AG10803 (cell line): ENCODE data around the gene COA3.

Experiments
- DNase-seq: peaks from one replicate; pipeline ENCODE4 v3.0.0; 2010; ENCODE audit warnings: low read depth
- H3K4me3 ChIP-seq: 2 replicates; pipeline ENCODE4 v1.5.1; 2011; ENCODE audit warnings: mild to moderate bottlenecking, low read length, control low read depth
- CTCF ChIP-seq: conservative IDR thresholded peaks from 2 replicates; pipeline ENCODE4 v1.5.1; 2011; ENCODE audit warnings: mild to moderate bottlenecking, low read length, control low read depth, inconsistent platforms

COA3 gene

DNA sequence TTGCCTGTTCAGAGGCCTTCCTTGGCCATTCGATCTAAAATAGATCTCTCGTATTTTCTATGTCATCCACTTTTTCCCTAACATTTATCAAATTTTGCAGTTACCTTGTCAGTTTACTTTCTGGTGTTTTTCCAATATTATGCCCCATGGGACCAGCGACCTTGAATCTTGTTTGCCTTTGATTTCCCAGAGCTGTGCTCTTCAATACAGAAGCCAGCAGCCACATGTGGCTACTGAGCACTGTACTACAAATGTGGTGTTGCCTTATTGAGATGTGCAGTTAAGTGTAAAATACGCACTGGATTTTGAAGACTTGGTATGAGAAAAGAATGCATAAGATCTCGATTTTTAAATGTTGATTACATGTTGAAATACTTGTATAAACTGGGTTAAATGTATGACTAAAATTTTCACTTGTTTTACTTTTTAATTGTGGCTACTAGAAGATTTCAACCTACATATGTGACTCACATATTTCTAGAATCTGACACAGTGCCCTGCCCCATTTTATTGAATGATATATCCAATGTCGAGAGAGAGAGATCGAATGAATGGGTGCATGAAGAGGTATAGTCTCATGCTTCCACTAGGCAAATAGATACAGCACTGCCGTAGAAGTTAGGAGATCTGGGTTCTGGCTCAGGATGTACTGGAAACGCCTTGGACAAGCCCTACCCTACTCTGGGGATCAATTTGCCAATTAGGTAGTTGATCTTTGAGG is 33.9 kb upstream of the COA3 start:
- TF ChIP-seq CTCF: no peak
- DNase-seq: no peak
- peak overlapping the region; percentile 97 for H3K4me3 ChIP-seq

- no peak for TF ChIP-seq CTCF
- H3K4me3 ChIP-seq: no peak overlapping the region
- no peak for DNase-seq
These were observed 32.5 kb upstream of the COA3 start for GRCh38 chr17:42830971-42831370.

DNA sequence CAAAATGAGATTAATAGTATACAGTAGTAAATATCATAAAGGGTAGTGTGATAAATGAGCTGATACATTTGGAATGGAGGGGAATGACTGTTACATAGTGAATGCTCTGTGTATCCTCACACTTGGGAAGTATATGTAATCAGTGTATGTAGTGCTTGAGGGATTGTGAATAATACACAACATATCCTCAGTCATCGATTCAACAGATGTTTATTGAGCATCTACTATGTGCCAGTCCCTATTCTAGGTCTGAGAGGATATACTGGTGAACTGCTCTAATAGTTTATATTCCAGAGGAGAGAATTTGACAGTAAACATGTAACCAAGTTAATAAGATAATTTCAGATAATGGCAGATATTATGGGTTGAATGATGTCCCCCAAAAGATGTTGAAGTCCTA is 29.0 kb upstream of the COA3 start:
- DNase-seq: no peak
- H3K4me3 ChIP-seq: no peak overlapping the region
- TF ChIP-seq CTCF: no peak

GRCh38 chr17:42821176-42821575 is 22.7 kb upstream of the COA3 start:
- TF ChIP-seq CTCF: no peak
- H3K4me3 ChIP-seq: no peak overlapping the region
- DNase-seq: no peak

- peak; percentile 64 for TF ChIP-seq CTCF
- DNase-seq: peak; percentile 38
- no peak overlapping the region for H3K4me3 ChIP-seq
These were observed 21.5 kb upstream of the COA3 start for GRCh38 chr17:42819939-42820535.

DNA sequence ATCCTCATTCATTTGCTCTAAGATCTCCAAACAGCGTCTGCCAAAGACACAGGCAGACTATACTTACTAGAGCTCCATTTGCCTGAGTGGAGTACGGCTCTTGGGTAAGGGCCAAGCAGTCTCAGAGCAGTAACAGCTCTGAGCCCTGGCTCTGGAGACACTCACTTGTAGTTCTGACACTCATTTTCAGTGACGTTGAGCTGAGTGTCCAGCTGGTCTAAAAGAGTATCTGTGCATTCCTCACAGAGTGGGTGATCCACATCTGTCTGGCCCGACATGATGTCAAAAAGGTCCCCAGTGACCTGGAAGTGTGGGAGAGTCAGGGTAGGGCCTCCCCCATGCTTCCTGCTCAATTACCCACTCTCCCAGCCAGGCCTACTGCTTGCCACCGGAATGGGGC is 19.9 kb upstream of the COA3 start:
- DNase-seq: peak; percentile 36
- no peak overlapping the region for H3K4me3 ChIP-seq
- TF ChIP-seq CTCF: no peak

GRCh38 chr17:42817866-42818265 is 19.4 kb upstream of the COA3 start:
- no peak for TF ChIP-seq CTCF
- H3K4me3 ChIP-seq: no peak overlapping the region
- DNase-seq: peak; percentile 55
